Measurements from ENCODE around the gene FCRLB.

Gene FCRLB

GRCh38 chr1:161772397-161772796 lies 51.1 kb downstream of the FCRLB start:
- Histone ChIP-seq H3K27ac (ENCODE audit: low read length) (peak overlapping the region; percentile 27), H3K79me2 (ENCODE audit: insufficient read depth, low read length) (peaks cover 97% of the 10 kb centered on the region), H3K9ac (ENCODE audit: low read depth, low read length) (no peak overlapping the region), H3K36me3 (ENCODE audit: insufficient read depth, low read length) (no peaks in the 10 kb centered on the region), H3K4me1 (ENCODE audit: insufficient read depth, low read length) (peaks cover 68% of the 10 kb centered on the region), H3K4me3 (ENCODE audit: low read depth in 1 of 2, low read length in 2 of 2) (no peak overlapping the region; a peak in 1 of 4 replicates), H3K27me3 (ENCODE audit: insufficient read depth, low read length, poor library complexity) (no peaks in the 10 kb centered on the region), H4K20me1 (ENCODE audit: insufficient read depth, low read length) (peaks cover 23% of the 10 kb centered on the region), H3K4me2 (ENCODE audit: insufficient read depth, low read length) (peak overlapping the region; percentile 38; the same call in 1 of the 2 replicates), H2AFZ (ENCODE audit: low read depth, low read length) (no peak overlapping the region), H3K9me3 (ENCODE audit: insufficient read depth, low read length, severe bottlenecking) (no peaks in the 10 kb centered on the region)
- ATAC-seq (ENCODE audit: insufficient read depth, low read depth): peak; percentile 46; the same call in 2 of the 3 replicates
- TF ChIP-seq EZH2 (IDR thresholded peaks at IDR 0.05; ENCODE audit: borderline replicate concordance, low read depth, low read length, severe bottlenecking) (no peak), CTCF (IDR thresholded peaks at IDR 0.05; ENCODE audit: borderline replicate concordance, extremely low read depth, low read length, poor library complexity, severe bottlenecking) (no peak)
- DNase-seq: no peak

GRCh38 chr1:161773791-161774190 lies 52.4 kb downstream of the FCRLB start:
- Histone ChIP-seq H4K20me1 (ENCODE audit: insufficient read depth, low read length) (peaks cover 26% of the 10 kb centered on the region), H3K27ac (ENCODE audit: low read length) (peak overlapping the region; percentile 59), H2AFZ (ENCODE audit: low read depth, low read length) (no peak overlapping the region), H3K27me3 (ENCODE audit: insufficient read depth, low read length, poor library complexity) (no peaks in the 10 kb centered on the region), H3K36me3 (ENCODE audit: insufficient read depth, low read length) (0 out of 2 replicates have a peak, but pooled peaks cover 3% of the 10 kb centered on the region), H3K4me1 (ENCODE audit: insufficient read depth, low read length) (peaks cover 55% of the 10 kb centered on the region), H3K9me3 (ENCODE audit: insufficient read depth, low read length, severe bottlenecking) (no peaks in the 10 kb centered on the region), H3K4me2 (ENCODE audit: insufficient read depth, low read length) (peak overlapping the region; percentile 45), H3K4me3 (ENCODE audit: low read depth in 1 of 2, low read length in 2 of 2) (peak overlapping the region in 1 of 2 experiments; percentile 4; a peak in 1 of 4 replicates), H3K79me2 (ENCODE audit: insufficient read depth, low read length) (peaks cover 95% of the 10 kb centered on the region), H3K9ac (ENCODE audit: low read depth, low read length) (no peak overlapping the region)
- peak; percentile 53; the same call in 2 of the 3 replicates for ATAC-seq (ENCODE audit: insufficient read depth, low read depth)
- no peak for DNase-seq
- TF ChIP-seq EZH2 (IDR thresholded peaks at IDR 0.05; ENCODE audit: borderline replicate concordance, low read depth, low read length, severe bottlenecking): no peak
- no peak for TF ChIP-seq CTCF (IDR thresholded peaks at IDR 0.05; ENCODE audit: borderline replicate concordance, extremely low read depth, low read length, poor library complexity, severe bottlenecking)

GRCh38 chr1:161777261-161777660 lies 55.9 kb downstream of the FCRLB start:
- H3K9me3 ChIP-seq (ENCODE audit: insufficient read depth, low read length, severe bottlenecking): no peaks in the 10 kb centered on the region
- peaks cover 24% of the 10 kb centered on the region for H3K4me1 ChIP-seq (ENCODE audit: insufficient read depth, low read length)
- H3K4me2 ChIP-seq (ENCODE audit: insufficient read depth, low read length): no peak overlapping the region
- TF ChIP-seq CTCF (IDR thresholded peaks at IDR 0.05; ENCODE audit: borderline replicate concordance, extremely low read depth, low read length, poor library complexity, severe bottlenecking) (no peak), EZH2 (IDR thresholded peaks at IDR 0.05; ENCODE audit: borderline replicate concordance, low read depth, low read length, severe bottlenecking) (no peak)
- no peak overlapping the region for H3K9ac ChIP-seq (ENCODE audit: low read depth, low read length)
- H3K36me3 ChIP-seq (ENCODE audit: insufficient read depth, low read length): peaks cover 6% of the 10 kb centered on the region; the same call in 1 of the 2 replicates
- no peaks in the 10 kb centered on the region for H3K27me3 ChIP-seq (ENCODE audit: insufficient read depth, low read length, poor library complexity)
- peaks cover 65% of the 10 kb centered on the region for H3K79me2 ChIP-seq (ENCODE audit: insufficient read depth, low read length)
- H2AFZ ChIP-seq (ENCODE audit: low read depth, low read length): no peak overlapping the region
- H3K27ac ChIP-seq (ENCODE audit: low read length): no peak overlapping the region
- ATAC-seq (ENCODE audit: insufficient read depth, low read depth): 0 out of 3 replicates have a peak, but pooled peaks have one; percentile 33
- H3K4me3 ChIP-seq (ENCODE audit: low read depth in 1 of 2, low read length in 2 of 2): no peak overlapping the region
- DNase-seq: no peak
- peaks cover 17% of the 10 kb centered on the region for H4K20me1 ChIP-seq (ENCODE audit: insufficient read depth, low read length)
